Endometrial microvascular endothelial cells (primary cell): ENCODE measurements around the gene KIF26B. TPM values are rescaled to one million over a fixed set of nuclear protein-coding genes. Genes with fewer than 3 reads are reported as not detected.

Experiments used
- in situ Hi-C: cut with HindIII; loops from 2 replicates; pipeline ENCODE4 v1.10.0; 2017; ENCODE audit warnings: low sequenced_read_pairs, low pct_unique_long_range_greater_than_20kb; ENCODE audit errors: inconsistent ontology term
- total RNA-seq: library from RNA; depleted of rRNA; stranded (reverse); fragments of >200 nt; gene quantifications from one replicate; pipeline ENCODE4 v1.2.3, GENCODE V29; 2015; ENCODE audit errors: inconsistent ontology term

KIF26B gene
- total RNA-seq, 1 donor from 2014 or later = not detected

- in situ Hi-C loops = no loop called here
Measured at GRCh38 chr1:245221805-245222204, 67.0 kb downstream of the KIF26B start.

DNA sequence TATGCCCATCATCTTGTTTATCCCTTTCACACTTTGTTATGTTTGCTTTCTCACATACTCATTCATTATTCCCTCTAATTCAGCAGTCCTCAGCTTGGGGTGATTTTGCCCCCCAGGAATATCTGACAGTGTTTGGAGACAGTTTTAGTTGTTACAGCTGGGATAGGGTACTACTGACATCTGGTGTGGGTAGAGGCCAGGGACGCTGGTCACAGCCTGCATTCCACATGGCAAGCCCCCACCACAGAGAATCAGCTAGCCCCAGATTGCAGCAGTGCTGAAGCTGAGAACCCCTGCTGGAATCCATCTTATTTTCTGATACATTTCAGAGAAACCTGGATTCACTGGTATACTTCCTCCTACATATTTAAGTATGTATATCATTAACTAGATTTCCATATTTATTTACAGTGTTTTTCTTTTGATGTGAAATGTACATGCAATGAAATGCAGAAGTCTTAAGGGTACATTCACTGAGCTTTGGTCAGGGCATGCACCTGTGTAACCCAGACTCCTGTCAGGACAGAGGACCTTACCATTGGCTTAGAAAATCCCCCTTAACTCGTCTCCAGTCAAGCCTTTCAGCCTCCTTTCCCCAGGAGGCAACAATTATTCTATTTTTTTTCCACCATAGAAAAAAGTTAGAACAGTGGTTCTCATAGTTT is 68.3 kb downstream of the KIF26B start:
- in situ Hi-C loops = no loop called here

GRCh38 chr1:245225322-245226202 is 70.8 kb downstream of the KIF26B start:
- in situ Hi-C loops = no loop called here

DNA sequence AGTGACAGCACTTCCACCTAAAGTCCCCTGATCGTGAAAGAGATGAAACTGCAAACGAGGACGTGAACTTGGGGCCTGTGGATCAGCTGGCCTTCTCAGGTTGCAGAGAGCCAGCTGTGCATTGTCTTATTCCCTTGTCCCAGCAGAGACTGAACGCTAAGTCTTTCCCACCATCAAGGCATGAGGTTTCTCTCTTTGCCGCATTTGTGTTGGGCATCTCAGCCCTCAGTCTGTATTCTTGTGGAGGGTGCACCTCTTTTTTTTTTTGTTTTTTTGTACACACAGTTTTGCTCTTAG is 71.4 kb downstream of the KIF26B start:
- in situ Hi-C loops = no loop called here

DNA sequence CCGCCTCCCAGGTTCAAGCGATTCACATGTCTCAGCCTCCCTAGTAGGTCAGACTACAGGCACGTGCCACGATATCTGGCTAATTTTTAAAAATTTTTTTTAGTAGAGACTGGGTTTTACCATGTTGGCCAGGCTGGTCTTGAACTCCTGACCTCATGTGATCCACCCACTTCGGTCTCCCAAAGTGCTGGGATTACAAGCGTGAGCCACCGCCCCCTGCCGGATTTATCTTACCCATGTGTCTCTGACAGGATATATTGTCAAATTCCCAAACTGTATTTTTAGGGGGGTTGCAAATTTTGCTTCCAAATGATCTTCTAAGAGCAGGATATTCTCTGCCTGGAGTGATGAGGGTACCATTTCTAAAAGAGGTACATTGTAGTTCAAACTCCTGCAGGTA is 74.3 kb downstream of the KIF26B start:
- in situ Hi-C loops = no loop called here

GRCh38 chr1:245232931-245233330 is 78.1 kb downstream of the KIF26B start:
- in situ Hi-C loops = no loop called here

GRCh38 chr1:245234217-245235081 is 79.7 kb downstream of the KIF26B start:
- in situ Hi-C loops = no loop called here

DNA sequence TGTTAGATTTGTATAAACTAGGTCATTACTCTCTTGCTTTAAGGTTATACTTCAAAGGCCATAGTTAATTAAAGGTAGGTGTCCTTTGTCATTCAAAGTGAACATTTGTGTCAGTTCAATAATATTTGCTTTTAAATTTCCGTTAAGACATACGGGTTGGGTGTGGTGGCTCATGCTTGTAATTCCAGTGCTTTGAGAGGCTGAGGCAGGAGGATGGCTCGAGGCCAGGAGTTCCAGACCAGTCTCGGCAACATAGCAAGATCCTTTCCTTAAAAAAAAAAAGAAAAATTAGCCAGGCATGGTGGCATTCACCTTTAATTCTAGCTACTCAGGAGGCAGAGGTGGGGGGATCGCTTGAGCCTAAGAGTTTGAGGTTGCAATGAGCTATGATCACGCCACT is 80.4 kb downstream of the KIF26B start:
- in situ Hi-C loops = no loop called here

- in situ Hi-C loops = no loop called here
Measured at GRCh38 chr1:245240648-245241165, 85.9 kb downstream of the KIF26B start.

GRCh38 chr1:245241526-245242130 is 86.8 kb downstream of the KIF26B start:
- in situ Hi-C loops = no loop called here

- in situ Hi-C loops = no loop called here
Measured at GRCh38 chr1:245242989-245243388, 88.2 kb downstream of the KIF26B start.

- in situ Hi-C loops = no loop called here
Measured at GRCh38 chr1:245245021-245245667, 90.4 kb downstream of the KIF26B start.

DNA sequence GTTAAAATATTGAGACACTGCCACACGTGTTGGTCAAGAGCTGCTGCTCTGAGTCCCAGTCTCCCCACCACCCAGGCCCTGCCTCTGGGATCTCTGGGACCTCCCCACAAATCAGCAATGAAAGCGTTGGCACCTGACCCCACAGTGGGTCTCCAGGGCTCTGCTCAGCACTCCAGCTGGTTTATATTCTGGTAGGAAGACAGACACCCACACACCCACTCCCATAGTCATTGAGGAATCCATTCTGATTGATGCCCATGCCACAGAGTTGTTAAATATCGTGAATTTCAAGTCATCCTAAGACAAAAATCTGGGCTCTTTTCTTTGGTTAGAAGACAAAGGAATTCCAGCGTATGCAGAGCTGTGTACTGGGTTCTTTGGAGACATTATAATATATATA is 91.6 kb downstream of the KIF26B start:
- in situ Hi-C loops = no loop called here

- in situ Hi-C loops = no loop called here
Measured at GRCh38 chr1:245247356-245247755, 92.6 kb downstream of the KIF26B start.

DNA sequence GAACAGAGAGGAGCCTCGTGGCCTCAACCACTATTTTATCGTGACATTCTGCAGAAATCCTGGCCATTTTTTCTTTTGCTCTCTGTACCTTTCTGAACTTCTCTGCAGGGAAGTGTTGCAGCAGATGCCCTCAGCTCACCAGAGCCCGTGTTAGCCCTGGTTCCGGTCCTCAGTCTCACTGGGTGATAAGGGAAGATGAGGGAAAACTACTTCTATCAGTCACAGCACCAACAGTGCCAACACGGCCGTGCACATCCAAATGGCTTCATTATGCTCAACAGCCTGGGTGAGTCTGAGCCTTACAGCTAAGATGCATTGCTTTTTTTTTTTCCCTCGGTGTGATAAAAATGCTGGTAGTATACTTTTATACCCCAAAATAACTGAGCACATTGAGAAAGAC is 93.0 kb downstream of the KIF26B start:
- in situ Hi-C loops = no loop called here

DNA sequence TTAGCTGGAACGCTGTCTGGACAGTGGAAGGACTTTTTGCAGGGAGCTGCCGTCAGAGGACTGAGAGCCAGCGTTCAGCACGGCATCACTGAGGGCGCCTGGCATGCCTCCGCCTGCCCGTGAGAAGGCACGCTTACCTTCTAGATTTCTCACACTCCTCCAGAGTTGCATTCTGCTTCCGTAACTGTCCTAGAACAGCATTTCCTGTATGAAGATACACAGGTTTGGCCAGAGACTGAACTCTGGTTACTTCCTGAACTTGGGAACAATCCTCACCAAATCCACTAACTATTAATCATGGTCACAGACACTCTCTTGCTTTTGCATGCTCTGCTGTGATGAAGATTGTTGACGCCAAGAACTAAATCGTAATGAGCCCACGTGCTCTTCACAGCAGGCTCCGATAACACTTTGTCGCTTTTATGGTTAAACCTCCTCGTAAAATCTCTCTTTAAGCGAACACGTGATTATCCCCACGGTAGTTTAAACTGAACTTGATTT is 93.5 kb downstream of the KIF26B start:
- in situ Hi-C loops = no loop called here

- in situ Hi-C loops = no loop called here
Measured at GRCh38 chr1:245255783-245256182, 101.0 kb downstream of the KIF26B start.

- in situ Hi-C loops = no loop called here
Measured at GRCh38 chr1:245256528-245256927, 101.7 kb downstream of the KIF26B start.
